Measurements from ENCODE around the gene HAPLN1. TPM values are rescaled to one million over a fixed set of nuclear protein-coding genes. Genes with fewer than 3 reads are reported as not detected.
A peak's percentile ranks its signal among the peaks of the same experiment; 100 is the strongest.

Gene HAPLN1
- total RNA-seq, 1 experiment from 2014 or later: not detected

DNA sequence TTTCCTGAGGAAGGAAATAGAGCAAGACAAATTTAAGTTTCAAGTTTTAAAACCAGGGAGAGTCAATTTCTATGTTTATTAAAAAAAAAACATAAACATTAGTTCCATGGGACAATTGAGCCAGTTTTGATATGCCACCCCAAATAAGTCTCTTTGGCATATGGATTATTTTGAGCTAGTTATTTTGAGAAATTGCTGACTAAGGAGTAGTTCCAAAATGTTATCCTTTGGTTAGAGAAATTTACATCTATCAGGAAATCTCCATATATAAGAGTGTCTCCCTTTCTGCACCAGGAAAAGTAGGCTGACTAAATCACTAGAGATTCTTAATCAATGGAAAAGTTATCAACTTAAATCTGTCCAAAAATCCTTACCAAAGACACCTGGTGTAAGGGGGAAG is 105.8 kb downstream of the HAPLN1 start:
- no TSS peak for BruUV-seq (replicated peaks)
- H3K4me3 Mint-ChIP-seq (ENCODE audit: low read depth, unreplicated experiment): no peak overlapping the region
- no peaks in the 10 kb centered on the region for H3K36me3 Mint-ChIP-seq (ENCODE audit: insufficient read depth, unreplicated experiment)
- CTCF ChIA-PET: no interaction called here
- intact Hi-C loops (cut with micrococcal nuclease; ENCODE audit: unreplicated experiment): no loop called here
- no peaks in the 10 kb centered on the region for H3K4me1 Mint-ChIP-seq (ENCODE audit: low read depth, unreplicated experiment)
- H3K27ac Mint-ChIP-seq (ENCODE audit: unreplicated experiment): no peak overlapping the region
- H3K27me3 Mint-ChIP-seq (ENCODE audit: unreplicated experiment): no peaks in the 10 kb centered on the region
- H3K9me3 Mint-ChIP-seq (ENCODE audit: low read depth, unreplicated experiment): peaks cover 20% of the 10 kb centered on the region
- DNase-seq: no peak
- no peak for TF ChIP-seq CTCF (IDR thresholded peaks at IDR 0.05; ENCODE audit: unreplicated experiment)

DNA sequence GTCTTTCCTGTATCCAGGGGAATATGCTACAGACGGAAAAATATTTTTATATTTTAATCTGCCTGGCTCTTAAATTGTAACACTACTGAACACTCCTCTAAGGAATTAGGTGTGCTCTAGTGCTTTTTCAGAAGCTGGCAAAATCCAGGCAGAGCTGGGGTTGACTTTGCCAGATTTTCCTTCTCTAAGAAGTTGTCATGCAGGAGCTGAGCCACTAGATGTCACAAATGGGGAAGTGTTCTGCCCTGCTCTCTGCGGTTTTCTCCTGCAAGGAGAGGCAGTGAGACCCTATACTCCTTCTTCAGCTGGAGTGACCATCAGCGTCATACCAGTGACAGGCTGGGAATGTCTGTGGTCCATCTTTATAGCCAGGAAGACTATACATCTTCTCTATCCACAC is 112.5 kb downstream of the HAPLN1 start:
- BruUV-seq (replicated peaks): no TSS peak
- intact Hi-C loops (cut with micrococcal nuclease; ENCODE audit: unreplicated experiment): loop anchor here (1.0 kb wide), 1 partner anchor 104 kb away; no protein-coding TSS in a partner anchor
- Mint-ChIP-seq H3K9me3 (ENCODE audit: low read depth, unreplicated experiment) (peaks cover 4% of the 10 kb centered on the region), H3K27ac (ENCODE audit: unreplicated experiment) (no peak overlapping the region), H3K4me1 (ENCODE audit: low read depth, unreplicated experiment) (no peaks in the 10 kb centered on the region), H3K36me3 (ENCODE audit: insufficient read depth, unreplicated experiment) (no peaks in the 10 kb centered on the region), H3K27me3 (ENCODE audit: unreplicated experiment) (no peaks in the 10 kb centered on the region), H3K4me3 (ENCODE audit: low read depth, unreplicated experiment) (no peak overlapping the region)
- TF ChIP-seq CTCF (IDR thresholded peaks at IDR 0.05; ENCODE audit: unreplicated experiment): peak; percentile 78
- DNase-seq: peak; percentile 56
- CTCF ChIA-PET: interaction anchor here (0.9 to 1.6 kb wide), 4 partner anchors 8 to 210 kb away, joined by 3 to 6 read pairs (median 4); no protein-coding TSS in a partner anchor

DNA sequence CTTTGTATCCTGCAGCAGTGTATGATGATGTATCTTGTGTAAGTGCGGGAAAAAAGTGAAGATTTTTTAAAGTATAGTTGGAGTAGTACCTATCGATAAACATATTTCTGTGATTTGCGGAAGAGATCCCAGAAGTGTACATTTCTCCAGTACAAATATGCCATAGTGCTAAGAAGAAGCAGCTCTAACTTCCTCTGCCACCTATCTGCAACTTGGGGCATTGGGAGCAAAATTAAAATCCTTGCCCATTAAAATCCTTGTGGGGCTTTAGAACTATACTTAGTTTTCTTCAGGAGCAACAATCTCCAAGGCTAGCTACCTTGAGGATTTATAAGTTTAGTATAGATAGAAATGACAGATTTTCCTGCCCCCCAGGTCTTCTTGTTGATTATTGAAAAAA is 125.4 kb downstream of the HAPLN1 start:
- CTCF ChIA-PET: interaction anchor here (1.0 kb wide), 1 partner anchor 12 kb away, joined by 3 read pairs; no protein-coding TSS in a partner anchor
- Mint-ChIP-seq H3K4me3 (ENCODE audit: low read depth, unreplicated experiment) (no peak overlapping the region), H3K36me3 (ENCODE audit: insufficient read depth, unreplicated experiment) (no peaks in the 10 kb centered on the region), H3K9me3 (ENCODE audit: low read depth, unreplicated experiment) (no peaks in the 10 kb centered on the region), H3K27ac (ENCODE audit: unreplicated experiment) (no peak overlapping the region), H3K27me3 (ENCODE audit: unreplicated experiment) (no peaks in the 10 kb centered on the region), H3K4me1 (ENCODE audit: low read depth, unreplicated experiment) (no peaks in the 10 kb centered on the region)
- DNase-seq: no peak
- no TSS peak for BruUV-seq (replicated peaks)
- no peak for TF ChIP-seq CTCF (IDR thresholded peaks at IDR 0.05; ENCODE audit: unreplicated experiment)
- intact Hi-C loops (cut with micrococcal nuclease; ENCODE audit: unreplicated experiment): no loop called here

GRCh38 chr5:83590966-83591365 is 129.7 kb downstream of the HAPLN1 start:
- Mint-ChIP-seq H3K9me3 (ENCODE audit: low read depth, unreplicated experiment) (no peaks in the 10 kb centered on the region), H3K4me1 (ENCODE audit: low read depth, unreplicated experiment) (peaks cover 10% of the 10 kb centered on the region), H3K27me3 (ENCODE audit: unreplicated experiment) (no peaks in the 10 kb centered on the region), H3K36me3 (ENCODE audit: insufficient read depth, unreplicated experiment) (no peaks in the 10 kb centered on the region), H3K4me3 (ENCODE audit: low read depth, unreplicated experiment) (no peak overlapping the region), H3K27ac (ENCODE audit: unreplicated experiment) (no peak overlapping the region)
- no peak for TF ChIP-seq CTCF (IDR thresholded peaks at IDR 0.05; ENCODE audit: unreplicated experiment)
- intact Hi-C loops (cut with micrococcal nuclease; ENCODE audit: unreplicated experiment): no loop called here
- CTCF ChIA-PET: no interaction called here
- DNase-seq: no peak
- BruUV-seq (replicated peaks): no TSS peak

Measured in Calu3 (cell line).